Measurements from ENCODE around the gene AGO3.

DNA sequence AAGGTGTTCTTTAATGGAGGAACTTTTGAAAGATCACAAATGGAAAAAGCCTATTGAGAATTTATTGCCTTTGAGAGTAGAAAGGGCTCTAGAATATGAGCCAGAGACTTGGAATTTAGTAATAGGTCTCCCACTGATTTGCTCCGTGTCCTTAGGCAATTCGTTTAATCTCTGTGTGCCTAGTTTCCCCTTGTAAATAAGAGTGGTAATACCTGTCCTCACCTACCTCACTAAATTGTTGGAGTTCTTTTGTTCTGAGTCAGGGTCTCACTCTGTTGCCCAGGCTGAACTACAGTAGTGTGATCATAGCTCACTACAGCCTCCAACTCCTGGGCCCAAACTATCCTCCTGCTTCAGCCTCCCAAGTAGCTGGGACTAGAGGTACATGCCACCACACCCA is 138.0 kb downstream of the AGO3 start:
- TF ChIP-seq CTCF (IDR thresholded peaks at IDR 0.05 in 2 of 3, conservative IDR thresholded peaks at IDR 0.05 in 1 of 3; ENCODE audit: borderline replicate concordance in 1 of 3, insufficient read depth in 1 of 3, low read depth in 2 of 3, low read length in 2 of 3) (no peak), EZH2phosphoT487 (IDR thresholded peaks at IDR 0.05; ENCODE audit: borderline replicate concordance) (no peak), JUND (IDR thresholded peaks at IDR 0.05) (peak; percentile 28; the same call in 1 of the 2 replicates), ZBTB33 (IDR thresholded peaks at IDR 0.05; ENCODE audit: extremely low read depth, insufficient replicate concordance, low read length) (no peak), RAD21 (IDR thresholded peaks at IDR 0.05; ENCODE audit: low read depth) (no peak), ATF3 (IDR thresholded peaks at IDR 0.05) (no peak), POLR2AphosphoS5 (IDR thresholded peaks at IDR 0.05; ENCODE audit: low read depth, low read length) (no peak), POLR2A (IDR thresholded peaks at IDR 0.05; ENCODE audit: borderline replicate concordance, extremely low read depth, insufficient read depth, insufficient read length) (no peak)

Measured in HCT116 (cell line).